ENCODE measurements around the gene ZNF317.

GRCh38 chr19:9155591-9155990, 15.4 kb downstream of the ZNF317 start:
- TF ChIP-seq POLR2AphosphoS5 (IDR thresholded peaks at IDR 0.05), result no peak
- no peak for TF ChIP-seq CTCF (IDR thresholded peaks at IDR 0.05)
